ENCODE results near the gene WWOX. TPM values are rescaled to one million over a fixed set of nuclear protein-coding genes. Genes with fewer than 3 reads are reported as not detected.

The WWOX gene
- total and polyA plus RNA-seq, 2 donors (not counting 3 experiments of a cell fraction or from before 2014, with no cell fraction given) = 6.2 to 12.5 TPM

DNA sequence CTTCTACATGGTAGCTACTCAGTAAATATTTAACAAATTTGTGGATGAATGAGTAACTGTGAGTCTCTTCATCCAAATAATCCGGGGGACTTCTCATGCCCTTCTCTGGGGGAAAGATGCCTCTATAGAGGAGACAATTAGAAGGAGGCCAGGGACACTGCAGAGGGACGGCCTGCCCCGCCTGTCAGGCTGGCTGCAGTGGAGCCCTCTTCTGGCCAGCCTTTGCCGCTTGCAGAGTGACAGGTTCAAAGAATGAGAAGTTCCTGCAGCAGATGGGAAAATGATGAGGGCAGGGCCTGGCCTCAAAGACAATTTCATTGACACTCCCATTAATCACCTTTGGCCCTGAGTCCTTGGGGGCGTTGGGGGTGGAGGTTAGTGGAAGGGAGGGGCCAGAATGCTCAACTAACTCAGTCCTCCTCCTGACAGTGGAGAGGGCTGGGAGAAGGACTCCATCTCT, 1162.1 kb downstream of the WWOX start:
- no peaks in the 10 kb centered on the region for H3K27me3 ChIP-seq (ENCODE audit: control insufficient read depth in 2 of 2, insufficient read depth in 2 of 2, low read length in 2 of 2)
- no peak overlapping the region for H2AFZ ChIP-seq (ENCODE audit: low read depth, low read length)
- intact Hi-C loops (cut with micrococcal nuclease) = no loop called here
- H3K36me3 ChIP-seq (ENCODE audit: control insufficient read depth in 2 of 2, extremely low read depth in 1 of 2, insufficient read depth in 2 of 2, low read length in 2 of 2) = no peaks in the 10 kb centered on the region
- no peak for TF ChIP-seq EZH2 (IDR thresholded peaks at IDR 0.05; ENCODE audit: borderline replicate concordance, low read depth, low read length, severe bottlenecking)
- no peak for TF ChIP-seq POLR2AphosphoS5 (IDR thresholded peaks at IDR 0.05; ENCODE audit: insufficient read depth, low read depth, low read length)
- TF ChIP-seq, protein P1, sequence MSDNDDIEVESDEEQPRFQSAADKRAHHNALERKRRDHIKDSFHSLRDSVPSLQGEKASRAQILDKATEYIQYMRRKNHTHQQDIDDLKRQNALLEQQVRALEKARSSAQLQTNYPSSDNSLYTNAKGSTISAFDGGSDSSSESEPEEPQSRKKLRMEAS (IDR thresholded peaks at IDR 0.05; ENCODE audit: insufficient read depth, insufficient read length) = no peak
- TF ChIP-seq, protein P2, sequence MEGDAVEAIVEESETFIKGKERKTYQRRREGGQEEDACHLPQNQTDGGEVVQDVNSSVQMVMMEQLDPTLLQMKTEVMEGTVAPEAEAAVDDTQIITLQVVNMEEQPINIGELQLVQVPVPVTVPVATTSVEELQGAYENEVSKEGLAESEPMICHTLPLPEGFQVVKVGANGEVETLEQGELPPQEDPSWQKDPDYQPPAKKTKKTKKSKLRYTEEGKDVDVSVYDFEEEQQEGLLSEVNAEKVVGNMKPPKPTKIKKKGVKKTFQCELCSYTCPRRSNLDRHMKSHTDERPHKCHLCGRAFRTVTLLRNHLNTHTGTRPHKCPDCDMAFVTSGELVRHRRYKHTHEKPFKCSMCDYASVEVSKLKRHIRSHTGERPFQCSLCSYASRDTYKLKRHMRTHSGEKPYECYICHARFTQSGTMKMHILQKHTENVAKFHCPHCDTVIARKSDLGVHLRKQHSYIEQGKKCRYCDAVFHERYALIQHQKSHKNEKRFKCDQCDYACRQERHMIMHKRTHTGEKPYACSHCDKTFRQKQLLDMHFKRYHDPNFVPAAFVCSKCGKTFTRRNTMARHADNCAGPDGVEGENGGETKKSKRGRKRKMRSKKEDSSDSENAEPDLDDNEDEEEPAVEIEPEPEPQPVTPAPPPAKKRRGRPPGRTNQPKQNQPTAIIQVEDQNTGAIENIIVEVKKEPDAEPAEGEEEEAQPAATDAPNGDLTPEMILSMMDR (IDR thresholded peaks at IDR 0.05; ENCODE audit: extremely low read depth in 1 of 2, insufficient read depth in 1 of 2, low read depth in 1 of 2, low read length in 2 of 2) = no peak
- TF ChIP-seq MYC (IDR thresholded peaks at IDR 0.05; ENCODE audit: low read depth, low read length) = no peak
- ChIA-PET POLR2A (no interaction called here), CTCF (no interaction called here)
- H3K9ac ChIP-seq (replicated peaks; ENCODE audit: extremely low read depth, insufficient read depth, low read length) = no peak overlapping the region
- no peaks in the 10 kb centered on the region for H3K79me2 ChIP-seq (ENCODE audit: control insufficient read depth, insufficient read depth, low read length)
- BruUV-seq (replicated peaks) = no TSS peak
- H3K4me2 ChIP-seq (ENCODE audit: insufficient read depth, low read length) = no peak overlapping the region
- no peaks in the 10 kb centered on the region for H3K9me1 ChIP-seq (replicated peaks; ENCODE audit: control insufficient read depth, extremely low read depth, insufficient read depth, low read length)
- H3K9me3 ChIP-seq (replicated peaks; ENCODE audit: control insufficient read depth, insufficient read depth, low read length) = peaks cover 4% of the 10 kb centered on the region
- FAIRE-seq (no peak), DNase-seq (ENCODE audit: low read depth, low spot score) (no peak)
- no peaks in the 10 kb centered on the region for H4K20me1 ChIP-seq (replicated peaks; ENCODE audit: control insufficient read depth, extremely low read depth, insufficient read depth, low read length)
- dilution Hi-C loops (cut with MboI; ENCODE audit: extremely low pct_ligation_motif_present, low sequenced_read_pairs) = no loop called here
- H3K27ac ChIP-seq (ENCODE audit: insufficient read depth, low read depth, low read length) = no peak overlapping the region
- no peaks in the 10 kb centered on the region for H3K4me1 ChIP-seq (ENCODE audit: control insufficient read depth, extremely low read depth, insufficient read depth, low read length)
- H3K4me3 ChIP-seq (replicated peaks in 1 of 3; ENCODE audit: insufficient read depth in 1 of 3, low read depth in 1 of 3, low read length in 3 of 3) = no peak overlapping the region
